ENCODE results near the gene RWDD4.
"Not testable (repeated sequence)": the region's sequence is repeated elsewhere in the genome, so short reads cannot be mapped to it uniquely, and the experiment has no call there.

Gene RWDD4

DNA sequence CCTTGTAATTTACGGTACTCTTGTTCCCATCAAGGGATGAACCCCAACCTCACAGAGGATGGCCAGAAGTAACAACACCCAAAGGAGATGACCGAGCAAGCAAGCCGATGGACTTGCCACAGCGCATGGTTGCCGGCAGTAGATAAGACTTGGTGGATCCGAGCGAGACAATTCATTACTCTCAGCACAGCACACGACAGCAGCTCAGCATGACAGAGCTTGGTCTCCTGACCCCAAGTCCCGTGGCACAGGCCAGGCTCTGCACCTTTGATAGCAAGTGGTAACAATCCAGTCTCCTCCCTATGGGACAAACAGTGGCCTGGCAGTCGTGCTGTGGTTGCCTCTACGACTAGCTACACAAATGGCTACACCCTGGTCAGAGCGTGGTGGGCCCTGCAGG, 26.3 kb downstream of the RWDD4 start:
- in situ Hi-C loops (cut with HindIII; ENCODE audit: low pct_unique_long_range_greater_than_20kb, low sequenced_read_pairs), result no loop called here
- no peak for DNase-seq (ENCODE audit: low read depth in 1 of 2, low spot score in 1 of 2)
- TF ChIP-seq JUND (IDR thresholded peaks at IDR 0.05; ENCODE audit: low read depth), result no peak

- in situ Hi-C loops (cut with HindIII; ENCODE audit: low pct_unique_long_range_greater_than_20kb, low sequenced_read_pairs), result no loop called here
- TF ChIP-seq JUND (IDR thresholded peaks at IDR 0.05; ENCODE audit: low read depth), result no peak
- no peak for DNase-seq (ENCODE audit: low read depth in 1 of 2, low spot score in 1 of 2)
Measured at GRCh38 chr4:183631577-183632198, 27.3 kb downstream of the RWDD4 start.

DNA sequence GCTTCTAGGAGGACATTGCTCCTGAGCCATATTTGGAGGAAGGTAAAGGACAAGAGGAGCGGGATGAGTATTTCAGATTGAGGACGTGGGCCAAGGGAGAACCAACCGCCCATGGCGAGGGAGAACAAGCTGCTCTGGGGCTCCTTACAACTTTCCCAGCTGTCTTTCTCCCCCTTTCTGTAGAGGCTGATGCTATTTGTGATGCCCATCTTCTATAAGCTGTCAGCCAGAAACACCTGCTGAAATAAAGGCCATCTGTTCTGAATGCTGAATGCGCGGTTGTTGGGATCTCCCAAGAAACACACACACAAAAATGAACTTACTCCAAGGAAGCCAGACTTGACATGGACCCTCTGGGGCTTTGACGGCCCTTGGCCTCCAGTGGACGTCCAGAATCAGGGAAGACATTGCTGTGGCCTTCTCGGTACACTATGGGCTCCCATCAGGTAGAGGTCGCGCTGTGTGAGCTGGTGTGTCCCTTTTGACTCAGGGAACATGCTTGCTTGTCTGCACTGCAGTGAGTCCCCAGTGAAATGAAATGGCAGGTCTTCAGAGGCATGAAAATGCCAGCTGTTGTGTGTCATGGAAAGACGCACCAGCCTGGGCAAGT, 30.9 kb downstream of the RWDD4 start:
- TF ChIP-seq JUND (IDR thresholded peaks at IDR 0.05; ENCODE audit: low read depth), result no peak
- in situ Hi-C loops (cut with HindIII; ENCODE audit: low pct_unique_long_range_greater_than_20kb, low sequenced_read_pairs), result no loop called here
- no peak for DNase-seq (ENCODE audit: low read depth in 1 of 2, low spot score in 1 of 2)

GRCh38 chr4:183627286-183627685, 31.7 kb downstream of the RWDD4 start:
- in situ Hi-C loops (cut with HindIII; ENCODE audit: low pct_unique_long_range_greater_than_20kb, low sequenced_read_pairs), result not testable (repeated sequence)

GRCh38 chr4:183626168-183626567, 32.8 kb downstream of the RWDD4 start:
- DNase-seq (ENCODE audit: low read depth in 1 of 2, low spot score in 1 of 2), result no peak
- no peak for TF ChIP-seq JUND (IDR thresholded peaks at IDR 0.05; ENCODE audit: low read depth)
- in situ Hi-C loops (cut with HindIII; ENCODE audit: low pct_unique_long_range_greater_than_20kb, low sequenced_read_pairs), result no loop called here

More at GRCh38 chr4:183627286-183627685, 31.7 kb downstream of the RWDD4 start:
- not testable (repeated sequence) for DNase-seq (ENCODE audit: low read depth in 1 of 2, low spot score in 1 of 2)

GRCh38 chr4:183624548-183624947, 34.4 kb downstream of the RWDD4 start:
- no peak for TF ChIP-seq JUND (IDR thresholded peaks at IDR 0.05; ENCODE audit: low read depth)
- in situ Hi-C loops (cut with HindIII; ENCODE audit: low pct_unique_long_range_greater_than_20kb, low sequenced_read_pairs), result no loop called here

GRCh38 chr4:183621875-183622274, 37.1 kb downstream of the RWDD4 start:
- in situ Hi-C loops (cut with HindIII; ENCODE audit: low pct_unique_long_range_greater_than_20kb, low sequenced_read_pairs), result no loop called here
- DNase-seq (ENCODE audit: low read depth in 1 of 2, low spot score in 1 of 2), result no peak
- TF ChIP-seq JUND (IDR thresholded peaks at IDR 0.05; ENCODE audit: low read depth), result no peak

More at GRCh38 chr4:183624548-183624947, 34.4 kb downstream of the RWDD4 start:
- DNase-seq (ENCODE audit: low read depth in 1 of 2, low spot score in 1 of 2), result no peak

DNA sequence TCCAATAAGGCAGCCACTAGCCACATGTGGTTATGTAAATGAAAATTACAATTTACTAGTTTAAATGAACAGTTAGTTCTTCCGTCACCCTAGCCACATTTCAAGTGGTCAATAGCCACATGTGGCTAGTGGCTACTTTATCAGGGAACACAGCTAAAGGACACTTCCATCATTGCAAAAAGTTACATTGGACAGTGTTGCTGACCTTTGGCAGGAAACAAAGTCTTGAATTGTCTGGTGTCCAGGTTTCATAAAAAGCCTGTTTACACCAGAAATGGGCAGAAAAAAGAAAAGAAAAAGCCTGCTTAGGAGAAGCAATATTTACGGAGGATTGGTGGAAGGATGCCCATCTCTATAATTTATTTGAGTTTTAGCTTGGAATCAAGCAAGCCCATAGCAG, 38.6 kb downstream of the RWDD4 start:
- in situ Hi-C loops (cut with HindIII; ENCODE audit: low pct_unique_long_range_greater_than_20kb, low sequenced_read_pairs), result no loop called here

GRCh38 chr4:183618681-183619080, 40.3 kb downstream of the RWDD4 start:
- in situ Hi-C loops (cut with HindIII; ENCODE audit: low pct_unique_long_range_greater_than_20kb, low sequenced_read_pairs), result no loop called here
- no peak for DNase-seq (ENCODE audit: low read depth in 1 of 2, low spot score in 1 of 2)
- no peak for TF ChIP-seq JUND (IDR thresholded peaks at IDR 0.05; ENCODE audit: low read depth)

More for the DNA sequence above, 38.6 kb downstream of the RWDD4 start:
- no peak for DNase-seq (ENCODE audit: low read depth in 1 of 2, low spot score in 1 of 2)
- TF ChIP-seq JUND (IDR thresholded peaks at IDR 0.05; ENCODE audit: low read depth), result no peak

DNA sequence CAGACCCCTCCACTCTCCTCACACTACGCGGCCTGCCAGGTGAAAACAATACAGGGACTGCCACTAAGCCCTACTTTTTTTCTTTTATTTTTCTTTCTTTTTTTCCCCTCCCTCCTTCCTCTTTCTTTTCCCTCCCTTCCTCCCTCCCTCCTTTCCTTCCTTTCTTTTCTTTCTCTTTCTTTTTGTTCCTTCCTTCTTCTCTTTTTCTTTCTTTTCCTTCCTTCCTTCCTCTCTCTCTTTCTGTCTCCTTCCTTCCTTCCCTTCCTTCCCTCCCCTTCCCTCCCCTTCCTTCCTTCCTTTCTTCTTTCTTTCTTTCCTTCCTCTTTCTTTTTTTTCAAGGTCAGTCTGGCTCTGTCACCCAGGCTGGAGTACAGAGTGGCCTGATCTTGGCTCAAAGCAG, 41.9 kb downstream of the RWDD4 start:
- in situ Hi-C loops (cut with HindIII; ENCODE audit: low pct_unique_long_range_greater_than_20kb, low sequenced_read_pairs), result no loop called here
- TF ChIP-seq JUND (IDR thresholded peaks at IDR 0.05; ENCODE audit: low read depth), result no peak
- no peak for DNase-seq (ENCODE audit: low read depth in 1 of 2, low spot score in 1 of 2)

DNA sequence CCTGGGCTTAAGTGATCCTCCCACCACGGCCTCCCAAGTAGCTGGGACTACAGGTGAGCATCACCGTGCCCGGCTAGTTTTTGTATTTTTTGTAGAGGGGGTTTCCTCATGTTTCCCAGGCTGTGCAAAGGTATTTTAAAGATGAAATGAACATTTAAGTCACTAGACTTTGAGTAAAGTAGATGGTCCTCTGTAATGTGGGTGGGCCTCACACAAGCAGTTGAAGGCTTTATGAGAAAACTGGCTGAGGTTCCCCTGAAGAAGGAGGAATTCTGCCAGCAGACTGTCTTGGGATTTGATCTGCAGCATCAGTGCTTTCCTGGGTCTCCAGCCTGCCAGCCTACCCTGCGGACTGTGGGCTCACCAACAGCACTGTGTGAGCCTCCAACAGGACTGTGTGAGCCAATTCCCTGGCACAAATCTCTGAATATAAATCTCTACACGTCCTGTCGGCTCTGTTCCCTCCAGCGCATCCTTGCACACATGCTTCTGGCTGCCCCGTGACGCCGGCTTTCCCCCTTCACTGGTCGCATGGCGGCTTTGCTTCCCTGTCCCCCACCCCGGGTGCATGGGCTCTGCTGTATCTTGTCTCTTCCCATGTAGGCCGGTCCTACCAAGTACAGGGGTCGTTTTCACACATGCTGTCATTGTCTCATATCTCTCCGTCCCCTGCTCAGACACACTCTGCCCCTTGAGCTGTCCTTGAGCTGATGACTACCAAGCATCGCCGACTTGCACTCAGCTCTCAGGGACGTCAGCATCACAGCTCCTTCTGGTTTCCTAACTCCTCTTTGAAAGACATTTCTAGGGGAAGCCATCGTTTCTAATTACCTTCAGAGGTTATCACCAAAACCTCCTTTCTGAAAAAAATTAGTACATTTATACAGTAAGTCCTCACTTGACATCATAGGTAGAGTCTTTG, 46.4 kb downstream of the RWDD4 start:
- no peak for DNase-seq (ENCODE audit: low read depth in 1 of 2, low spot score in 1 of 2)
- in situ Hi-C loops (cut with HindIII; ENCODE audit: low pct_unique_long_range_greater_than_20kb, low sequenced_read_pairs), result no loop called here
- no peak for TF ChIP-seq JUND (IDR thresholded peaks at IDR 0.05; ENCODE audit: low read depth)

GRCh38 chr4:183611210-183611830, 47.7 kb downstream of the RWDD4 start:
- in situ Hi-C loops (cut with HindIII; ENCODE audit: low pct_unique_long_range_greater_than_20kb, low sequenced_read_pairs), result no loop called here
- TF ChIP-seq JUND (IDR thresholded peaks at IDR 0.05; ENCODE audit: low read depth), result no peak

More at GRCh38 chr4:183611210-183611830, 47.7 kb downstream of the RWDD4 start:
- no peak for DNase-seq (ENCODE audit: low read depth in 1 of 2, low spot score in 1 of 2)
